ENCODE measurements around the gene PNPLA7. TPM values are rescaled to one million over a fixed set of nuclear protein-coding genes. Genes with fewer than 3 reads are reported as not detected.

PNPLA7 gene
- total RNA-seq, 4 donors from 2014 or later, result 13.0 to 34.3 (median 29.2) TPM

GRCh38 chr9:137543237-137543963 lies 6.8 kb downstream of the PNPLA7 start:
- TF ChIP-seq CTCF (IDR thresholded peaks at IDR 0.05; ENCODE audit: low read depth), result no peak

GRCh38 chr9:137542486-137542885 lies 7.7 kb downstream of the PNPLA7 start:
- no peak for TF ChIP-seq CTCF (IDR thresholded peaks at IDR 0.05; ENCODE audit: low read depth)

- TF ChIP-seq CTCF (IDR thresholded peaks at IDR 0.05; ENCODE audit: low read depth), result no peak
Measured at GRCh38 chr9:137540536-137540935, 9.7 kb downstream of the PNPLA7 start.

GRCh38 chr9:137538058-137538457 lies 12.1 kb downstream of the PNPLA7 start:
- TF ChIP-seq CTCF (IDR thresholded peaks at IDR 0.05; ENCODE audit: low read depth), result no peak

GRCh38 chr9:137535120-137535428 lies 15.1 kb downstream of the PNPLA7 start:
- no peak for TF ChIP-seq CTCF (IDR thresholded peaks at IDR 0.05; ENCODE audit: low read depth)

GRCh38 chr9:137534256-137535119 lies 15.7 kb downstream of the PNPLA7 start:
- TF ChIP-seq CTCF (IDR thresholded peaks at IDR 0.05; ENCODE audit: low read depth), result no peak

- no peak for TF ChIP-seq CTCF (IDR thresholded peaks at IDR 0.05; ENCODE audit: low read depth)
Measured at GRCh38 chr9:137531099-137531765, 19.0 kb downstream of the PNPLA7 start.
